PFSK-1 (cell line): ENCODE results near the gene GGCX.

Source experiments
- POLR2AphosphoS5 ChIP-seq: IDR thresholded peaks from 2 replicates; pipeline ENCODE4 v1.6.1; 2012; ENCODE audit warnings: low read depth, mild to moderate bottlenecking, control low read depth, low read length, moderate library complexity
- REST ChIP-seq, 2 experiments: IDR thresholded peaks; 2 replicates each; pipeline versions ENCODE4 v1.6.1 to v1.8.0; 2011 to 2012; ENCODE audit warnings: low read depth in 2 of 2, low read length in 2 of 2, control low read depth in 1 of 2, inconsistent platforms in 1 of 2, mild to moderate bottlenecking in 1 of 2, moderate library complexity in 1 of 2; ENCODE audit not compliant: insufficient read depth in 1 of 2
- TAF1 ChIP-seq: IDR thresholded peaks from 2 replicates; pipeline ENCODE4 v1.6.1; 2012; ENCODE audit warnings: low read length, control low read depth, borderline replicate concordance; ENCODE audit not compliant: insufficient read depth

- TF ChIP-seq POLR2AphosphoS5 (no peak), TAF1 (no peak), REST (IDR thresholded peaks at IDR 0.05; ENCODE audit: insufficient read depth in 1 of 2, low read depth in 2 of 2, low read length in 2 of 2) (no peak)
These were observed 24.4 kb upstream of the GGCX start for GRCh38 chr2:85585781-85586105.
